Measurements from ENCODE around the gene ADGRF1.

Gene ADGRF1

GRCh38 chr6:46956409-46956808, 85.7 kb downstream of the ADGRF1 start:
- no peak for TF ChIP-seq EZH2phosphoT487 (IDR thresholded peaks at IDR 0.05; ENCODE audit: low read depth)
- no peak for TF ChIP-seq CTCF (IDR thresholded peaks at IDR 0.05; ENCODE audit: low read depth, low read length)
- no peak overlapping the region for H3K27ac ChIP-seq (ENCODE audit: low read length)
- H3K9ac ChIP-seq (ENCODE audit: low read length), result no peak overlapping the region
- H3K27me3 ChIP-seq (ENCODE audit: low read depth, low read length), result peaks cover 25% of the 10 kb centered on the region
- H3K9me3 ChIP-seq (ENCODE audit: insufficient read depth, low read length), result no peaks in the 10 kb centered on the region
- no peaks in the 10 kb centered on the region for H4K20me1 ChIP-seq (ENCODE audit: insufficient read depth, low read length)
- H3K4me3 ChIP-seq (ENCODE audit: low read length), result no peak overlapping the region
- peaks cover 9% of the 10 kb centered on the region for H3K4me1 ChIP-seq (ENCODE audit: low read length)
- H2AFZ ChIP-seq (ENCODE audit: low read depth, low read length), result no peak overlapping the region
- H3K79me2 ChIP-seq (ENCODE audit: low read length), result no peaks in the 10 kb centered on the region
- H3K4me2 ChIP-seq (ENCODE audit: low read length), result no peak overlapping the region
- no peaks in the 10 kb centered on the region for H3K36me3 ChIP-seq (replicated peaks; ENCODE audit: low read depth, low read length)

- Histone ChIP-seq H3K4me3 (ENCODE audit: low read length) (no peak overlapping the region), H4K20me1 (ENCODE audit: insufficient read depth, low read length) (no peaks in the 10 kb centered on the region), H3K4me2 (ENCODE audit: low read length) (no peak overlapping the region), H3K4me1 (ENCODE audit: low read length) (no peaks in the 10 kb centered on the region), H2AFZ (ENCODE audit: low read depth, low read length) (no peak overlapping the region), H3K9ac (ENCODE audit: low read length) (no peak overlapping the region), H3K27ac (ENCODE audit: low read length) (no peak overlapping the region), H3K27me3 (ENCODE audit: low read depth, low read length) (peaks cover 34% of the 10 kb centered on the region), H3K9me3 (ENCODE audit: insufficient read depth, low read length) (no peaks in the 10 kb centered on the region), H3K36me3 (replicated peaks; ENCODE audit: low read depth, low read length) (no peaks in the 10 kb centered on the region), H3K79me2 (ENCODE audit: low read length) (no peaks in the 10 kb centered on the region)
- no peak for TF ChIP-seq EZH2phosphoT487 (IDR thresholded peaks at IDR 0.05; ENCODE audit: low read depth)
- no peak for TF ChIP-seq CTCF (IDR thresholded peaks at IDR 0.05; ENCODE audit: low read depth, low read length)
These were observed 87.2 kb downstream of the ADGRF1 start for GRCh38 chr6:46954837-46955451.

GRCh38 chr6:46953921-46954320, 88.2 kb downstream of the ADGRF1 start:
- no peak overlapping the region for H3K9ac ChIP-seq (ENCODE audit: low read length)
- H3K79me2 ChIP-seq (ENCODE audit: low read length), result no peaks in the 10 kb centered on the region
- no peak for TF ChIP-seq EZH2phosphoT487 (IDR thresholded peaks at IDR 0.05; ENCODE audit: low read depth)
- no peak for TF ChIP-seq CTCF (IDR thresholded peaks at IDR 0.05; ENCODE audit: low read depth, low read length)
- no peaks in the 10 kb centered on the region for H3K36me3 ChIP-seq (replicated peaks; ENCODE audit: low read depth, low read length)
- no peak overlapping the region for H3K4me2 ChIP-seq (ENCODE audit: low read length)
- peaks cover 43% of the 10 kb centered on the region for H3K27me3 ChIP-seq (ENCODE audit: low read depth, low read length)
- H4K20me1 ChIP-seq (ENCODE audit: insufficient read depth, low read length), result no peaks in the 10 kb centered on the region
- H3K27ac ChIP-seq (ENCODE audit: low read length), result no peak overlapping the region
- no peaks in the 10 kb centered on the region for H3K4me1 ChIP-seq (ENCODE audit: low read length)
- H3K4me3 ChIP-seq (ENCODE audit: low read length), result no peak overlapping the region
- no peaks in the 10 kb centered on the region for H3K9me3 ChIP-seq (ENCODE audit: insufficient read depth, low read length)
- H2AFZ ChIP-seq (ENCODE audit: low read depth, low read length), result no peak overlapping the region

GRCh38 chr6:46949632-46950280, 92.4 kb downstream of the ADGRF1 start:
- H4K20me1 ChIP-seq (ENCODE audit: insufficient read depth, low read length), result no peaks in the 10 kb centered on the region
- H3K36me3 ChIP-seq (replicated peaks; ENCODE audit: low read depth, low read length), result no peaks in the 10 kb centered on the region
- no peak overlapping the region for H3K9ac ChIP-seq (ENCODE audit: low read length)
- H3K27me3 ChIP-seq (ENCODE audit: low read depth, low read length), result peaks cover 53% of the 10 kb centered on the region
- H3K9me3 ChIP-seq (ENCODE audit: insufficient read depth, low read length), result no peaks in the 10 kb centered on the region
- no peak overlapping the region for H3K4me2 ChIP-seq (ENCODE audit: low read length)
- H3K27ac ChIP-seq (ENCODE audit: low read length), result no peak overlapping the region
- H2AFZ ChIP-seq (ENCODE audit: low read depth, low read length), result no peak overlapping the region
- TF ChIP-seq EZH2phosphoT487 (IDR thresholded peaks at IDR 0.05; ENCODE audit: low read depth) (no peak), CTCF (IDR thresholded peaks at IDR 0.05; ENCODE audit: low read depth, low read length) (no peak)
- H3K4me3 ChIP-seq (ENCODE audit: low read length), result no peak overlapping the region
- H3K79me2 ChIP-seq (ENCODE audit: low read length), result no peaks in the 10 kb centered on the region
- H3K4me1 ChIP-seq (ENCODE audit: low read length), result no peaks in the 10 kb centered on the region

Measured in OCI-LY3 (cell line).